Activated T-helper 1 cell treated with anti-CD3 and anti-CD28 coated beads, Interleukin-12 subunit alpha, Interleukin-12 subunit beta, Interleukin-2, Interleukin-4 antibody, amounts not matched to agents 30 ng/mL and 10 ng/mL and 1 ng/mL, durations not matched to agents 14 hours and 24 hours and 36 hours (primary cell): ENCODE results near the gene PRPF31. TPM values are rescaled to one million over a fixed set of nuclear protein-coding genes. Genes with fewer than 3 reads are reported as not detected.
A peak's percentile ranks its signal among the peaks of the same experiment; 100 is the strongest.
"Not testable (repeated sequence)": the region's sequence is repeated elsewhere in the genome, so short reads cannot be mapped to it uniquely, and the experiment has no call there.

Experiments
- DNase-seq: peaks from one replicate; pipeline ENCODE4 v3.0.0; 2021; ENCODE audit warnings: low spot score
- H3K27ac Mint-ChIP-seq: one replicate; pipeline ENCODE4 v1.8.0; 2021; ENCODE audit warnings: mild to moderate bottlenecking, mixed read lengths
- H3K27me3 Mint-ChIP-seq: one replicate; pipeline ENCODE4 v1.8.0; 2022; ENCODE audit warnings: mild to moderate bottlenecking, moderate library complexity, mixed read lengths; ENCODE audit not compliant: insufficient read depth
- H3K36me3 Mint-ChIP-seq: one replicate; pipeline ENCODE4 v1.8.0; 2021; ENCODE audit warnings: low read depth, mixed read lengths
- H3K4me1 Mint-ChIP-seq: one replicate; pipeline ENCODE4 v1.8.0; 2021; ENCODE audit warnings: low read depth, mixed read lengths
- H3K4me3 Mint-ChIP-seq: one replicate; pipeline ENCODE4 v1.8.0; 2021; ENCODE audit warnings: mild to moderate bottlenecking, moderate library complexity, mixed read lengths
- H3K9me3 Mint-ChIP-seq: one replicate; pipeline ENCODE4 v1.8.0; 2021; ENCODE audit warnings: mixed read lengths
- intact Hi-C: fragments of 100-400 bp; cut with micrococcal nuclease; formaldehyde crosslinking; loops from one replicate; pipeline ENCODE4 v1.15.1; 2024
- total RNA-seq: library from RNA; stranded (reverse); gene quantifications from 2 replicates; pipeline ENCODE4 v1.2.3, GENCODE V29; 2022

Gene PRPF31, protein sequence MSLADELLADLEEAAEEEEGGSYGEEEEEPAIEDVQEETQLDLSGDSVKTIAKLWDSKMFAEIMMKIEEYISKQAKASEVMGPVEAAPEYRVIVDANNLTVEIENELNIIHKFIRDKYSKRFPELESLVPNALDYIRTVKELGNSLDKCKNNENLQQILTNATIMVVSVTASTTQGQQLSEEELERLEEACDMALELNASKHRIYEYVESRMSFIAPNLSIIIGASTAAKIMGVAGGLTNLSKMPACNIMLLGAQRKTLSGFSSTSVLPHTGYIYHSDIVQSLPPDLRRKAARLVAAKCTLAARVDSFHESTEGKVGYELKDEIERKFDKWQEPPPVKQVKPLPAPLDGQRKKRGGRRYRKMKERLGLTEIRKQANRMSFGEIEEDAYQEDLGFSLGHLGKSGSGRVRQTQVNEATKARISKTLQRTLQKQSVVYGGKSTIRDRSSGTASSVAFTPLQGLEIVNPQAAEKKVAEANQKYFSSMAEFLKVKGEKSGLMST
- total RNA-seq, result 110 and 118 TPM in 2 replicates

DNA sequence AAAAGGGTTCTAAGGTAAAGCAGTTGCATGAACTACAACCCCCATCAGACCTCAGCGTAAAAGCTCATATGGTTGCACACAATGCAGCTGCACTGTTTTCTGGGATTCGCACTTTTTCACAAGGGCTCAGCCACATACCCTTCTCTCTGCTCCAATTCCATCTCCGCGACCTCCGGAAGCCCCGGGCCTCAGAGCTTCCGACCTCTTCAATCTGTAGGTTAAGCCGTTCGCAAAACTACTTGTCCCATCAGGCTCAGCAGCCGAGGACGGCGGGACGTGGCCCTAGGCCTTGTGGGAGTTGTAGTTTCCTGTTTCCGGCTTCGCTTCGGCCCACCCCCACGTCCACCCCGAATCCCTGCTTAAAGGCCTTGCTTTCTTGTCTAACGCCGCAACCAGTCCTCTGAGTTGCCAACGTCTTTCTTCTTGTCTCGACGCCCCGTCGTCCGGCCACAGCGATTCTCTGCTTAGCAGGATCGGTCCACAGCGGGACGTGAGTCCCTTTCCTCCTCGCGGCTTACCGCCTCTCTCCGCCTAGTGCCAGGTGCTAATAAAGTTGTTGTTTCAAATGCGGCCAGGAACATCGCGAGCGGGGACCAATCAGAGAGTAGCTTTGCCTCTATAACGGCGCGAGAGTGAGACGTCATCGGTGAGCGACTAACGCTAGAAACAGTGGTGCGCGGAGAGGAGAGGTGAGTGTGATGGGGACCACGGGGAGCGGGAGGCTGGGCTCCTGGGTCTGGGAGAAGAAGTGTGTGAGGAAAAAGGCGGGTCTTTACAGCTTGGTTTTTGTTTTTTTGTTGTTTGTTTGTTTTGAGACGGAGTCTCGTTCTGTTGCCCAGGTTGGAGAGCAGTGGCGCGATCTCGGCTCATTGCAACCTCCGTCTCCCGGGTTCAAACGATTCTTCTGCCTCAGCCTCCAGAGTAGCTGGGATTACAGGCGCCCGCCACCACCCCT lies at the start of gene PRPF31, which contains the start of gene TFPT:
Gene PRPF31, plus strand, starts transcription at position 646 of the 955 bp plus-strand sequence. CDS start 2,525 bp downstream, outside the sequence.
Gene TFPT, minus strand, starts transcription at position 549 of the 955 bp plus-strand sequence. Its CDS starts 388 bp downstream, at position 161.
- peak within 1 kb of the TSS; percentile 94 for H3K4me3 Mint-ChIP-seq
- intact Hi-C loops, result loop anchor here (1.0 kb wide), 7 partner anchors 13 to 334 kb away; partner anchors contain the start of genes CNOT3, LENG1, LENG8 and NDUFA3
- H3K36me3 Mint-ChIP-seq, result peaks cover 18% of the 10 kb centered on the region
- peak; percentile 93 for DNase-seq
- peak within 1 kb of the TSS; percentile 91 for H3K27ac Mint-ChIP-seq
- H3K4me1 Mint-ChIP-seq, result peaks cover 32% of the 10 kb centered on the region
- H3K9me3 Mint-ChIP-seq, result no peaks in the 10 kb centered on the region
- no peaks in the 10 kb centered on the region for H3K27me3 Mint-ChIP-seq

DNA sequence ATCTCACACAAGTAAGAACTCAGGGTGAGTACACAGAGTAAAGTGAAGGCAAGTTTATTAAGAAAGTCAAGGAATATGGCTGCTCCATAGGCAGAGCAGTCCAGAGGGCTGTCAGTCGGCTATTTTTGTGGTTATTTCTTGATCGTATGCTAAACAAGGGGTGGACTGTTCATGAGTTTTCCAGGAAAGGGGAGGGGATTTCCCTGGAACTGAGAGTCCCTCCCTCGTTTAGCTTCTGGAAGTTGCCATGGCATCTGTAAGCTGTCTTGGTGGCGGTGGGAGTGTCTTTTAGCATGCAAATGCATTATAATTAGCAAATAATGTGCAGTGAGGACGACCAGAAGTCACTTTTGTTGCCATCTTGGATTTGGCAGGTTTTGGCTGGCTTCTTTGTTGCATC lies 46.1 kb upstream of the PRPF31 start:
- Mint-ChIP-seq H3K36me3 (no peaks in the 10 kb centered on the region), H3K9me3 (no peaks in the 10 kb centered on the region)
- intact Hi-C loops, result no loop called here

DNA sequence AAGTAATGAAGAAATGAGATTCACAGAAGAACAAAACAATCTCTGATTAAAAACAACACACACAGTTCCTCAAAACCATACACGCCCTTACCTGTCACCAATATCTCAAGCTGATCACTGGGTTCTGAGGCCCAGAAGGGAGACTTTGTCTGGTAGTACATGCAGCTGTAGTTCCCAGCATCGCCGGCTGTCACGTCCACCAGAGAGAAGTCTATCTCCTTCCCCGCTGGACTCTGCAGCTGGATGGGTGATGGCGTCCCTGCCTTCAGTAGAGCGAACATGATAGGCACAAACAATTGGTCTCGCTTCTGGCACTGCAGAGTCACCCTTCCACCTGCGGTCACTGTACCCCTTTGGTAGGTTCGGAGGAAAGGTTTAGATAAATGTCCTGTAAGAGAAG lies 41.7 kb upstream of the PRPF31 start:
- H3K9me3 Mint-ChIP-seq, result no peaks in the 10 kb centered on the region
- no peak for DNase-seq
- no peaks in the 10 kb centered on the region for H3K36me3 Mint-ChIP-seq
- no peak overlapping the region for H3K4me3 Mint-ChIP-seq
- H3K4me1 Mint-ChIP-seq, result no peaks in the 10 kb centered on the region
- H3K27ac Mint-ChIP-seq, result no peak overlapping the region
- intact Hi-C loops, result no loop called here
- H3K27me3 Mint-ChIP-seq, result no peaks in the 10 kb centered on the region

More for the DNA sequence above, 46.1 kb upstream of the PRPF31 start:
- Mint-ChIP-seq H3K4me1 (no peaks in the 10 kb centered on the region), H3K27ac (no peak overlapping the region), H3K4me3 (no peak overlapping the region), H3K27me3 (no peaks in the 10 kb centered on the region)
- no peak for DNase-seq

DNA sequence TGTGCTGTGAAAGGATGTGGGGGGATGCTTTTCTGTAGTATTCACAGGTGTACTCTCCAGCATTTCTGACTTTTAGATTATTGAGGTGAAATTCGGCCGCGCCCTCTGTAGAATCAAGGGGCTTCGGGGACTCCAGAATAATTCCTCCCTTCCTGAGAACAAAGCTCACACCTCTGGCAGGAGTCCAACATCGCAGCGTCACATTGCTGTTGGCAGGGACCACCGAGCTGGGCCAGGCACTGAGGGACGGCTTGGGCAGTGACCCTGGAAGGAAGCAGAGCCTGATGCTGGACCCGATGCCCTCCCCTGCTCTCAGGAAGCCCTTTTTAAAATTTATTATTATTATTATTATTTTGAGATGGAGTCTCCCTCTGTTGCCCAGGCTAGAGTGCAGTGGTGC lies 40.7 kb upstream of the PRPF31 start:
- no peak for DNase-seq
- Mint-ChIP-seq H3K36me3 (no peaks in the 10 kb centered on the region), H3K9me3 (no peaks in the 10 kb centered on the region), H3K27me3 (no peaks in the 10 kb centered on the region), H3K27ac (no peak overlapping the region), H3K4me3 (no peak overlapping the region), H3K4me1 (no peaks in the 10 kb centered on the region)
- intact Hi-C loops, result no loop called here

DNA sequence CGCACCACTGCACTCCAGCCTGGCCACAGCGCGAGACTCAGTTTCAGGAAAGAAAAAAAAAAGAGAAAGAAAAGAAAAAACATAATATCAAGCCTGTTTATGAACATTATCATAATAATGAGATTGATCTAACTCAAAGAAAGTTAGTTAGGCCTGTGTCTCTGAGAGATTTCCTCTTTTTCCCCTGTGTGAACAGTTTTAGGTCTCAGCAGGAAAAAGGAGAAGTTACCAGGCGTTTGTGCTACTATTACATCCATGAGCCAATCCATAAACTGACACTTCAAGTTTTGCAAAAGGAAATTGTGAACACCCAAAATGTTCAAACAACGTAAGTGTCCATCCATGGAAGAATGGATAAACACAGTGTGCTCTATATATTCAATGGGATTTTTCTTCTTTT lies 38.2 kb upstream of the PRPF31 start:
- Mint-ChIP-seq H3K27ac (no peak overlapping the region), H3K4me1 (no peaks in the 10 kb centered on the region), H3K36me3 (no peaks in the 10 kb centered on the region), H3K9me3 (peaks cover 4% of the 10 kb centered on the region), H3K4me3 (no peak overlapping the region), H3K27me3 (no peaks in the 10 kb centered on the region)
- DNase-seq, result no peak
- intact Hi-C loops, result no loop called here

DNA sequence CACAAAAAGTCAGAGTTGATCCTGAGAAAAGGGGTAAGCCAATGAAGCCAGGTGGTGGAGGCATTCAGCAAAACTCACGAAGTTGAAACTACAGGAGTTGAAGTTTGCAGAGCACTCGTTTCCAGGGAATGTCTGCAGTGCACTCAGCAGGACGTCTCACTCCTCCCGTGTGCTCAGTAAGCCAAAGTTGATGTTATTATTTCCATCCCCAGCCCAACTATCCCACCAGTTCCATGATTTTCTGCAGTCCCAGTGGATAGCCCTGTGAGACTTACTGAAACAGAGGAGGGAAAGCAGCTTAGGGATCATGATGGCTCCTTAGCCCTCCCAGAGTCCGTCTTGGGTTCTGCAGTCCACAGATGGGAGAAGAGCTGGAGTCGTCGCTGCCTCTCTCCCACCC lies 34.5 kb upstream of the PRPF31 start, which contains the start of gene TARM1:
Gene TARM1, minus strand, starts transcription at position 334 of the 400 bp plus-strand sequence. Its CDS starts 25 bp downstream, at position 309.
- DNase-seq, result no peak
- no peaks in the 10 kb centered on the region for H3K36me3 Mint-ChIP-seq
- H3K9me3 Mint-ChIP-seq, result peaks cover 9% of the 10 kb centered on the region
- H3K4me3 Mint-ChIP-seq, result no peak within 1 kb of the TSS
- H3K4me1 Mint-ChIP-seq, result no peaks in the 10 kb centered on the region
- intact Hi-C loops, result no loop called here
- no peak within 1 kb of the TSS for H3K27ac Mint-ChIP-seq
- no peaks in the 10 kb centered on the region for H3K27me3 Mint-ChIP-seq

DNA sequence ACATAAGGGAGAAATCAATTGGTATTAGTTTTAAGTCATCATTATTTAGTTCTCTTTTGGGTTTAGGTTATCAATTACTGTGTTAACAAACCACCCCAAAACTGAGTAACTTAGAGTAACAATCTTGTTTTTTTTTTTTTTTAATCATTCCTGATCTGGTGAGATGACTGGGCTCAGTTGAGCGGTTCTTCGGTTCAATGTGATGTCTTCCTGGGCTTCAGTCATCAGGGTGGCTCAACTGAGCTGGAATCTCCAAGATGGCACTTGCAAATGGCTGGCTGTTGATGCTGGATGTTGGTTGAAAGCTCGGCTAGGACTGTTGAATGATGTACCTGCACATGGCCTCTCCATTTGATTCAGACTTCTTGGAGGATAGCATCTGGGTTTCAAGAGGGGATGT lies 31.1 kb upstream of the PRPF31 start:
- Mint-ChIP-seq H3K4me3 (no peak overlapping the region), H3K27ac (peak overlapping the region; percentile 18), H3K36me3 (no peaks in the 10 kb centered on the region), H3K27me3 (peaks cover 2% of the 10 kb centered on the region), H3K9me3 (peaks cover 9% of the 10 kb centered on the region), H3K4me1 (no peaks in the 10 kb centered on the region)
- no peak for DNase-seq
- intact Hi-C loops, result no loop called here

DNA sequence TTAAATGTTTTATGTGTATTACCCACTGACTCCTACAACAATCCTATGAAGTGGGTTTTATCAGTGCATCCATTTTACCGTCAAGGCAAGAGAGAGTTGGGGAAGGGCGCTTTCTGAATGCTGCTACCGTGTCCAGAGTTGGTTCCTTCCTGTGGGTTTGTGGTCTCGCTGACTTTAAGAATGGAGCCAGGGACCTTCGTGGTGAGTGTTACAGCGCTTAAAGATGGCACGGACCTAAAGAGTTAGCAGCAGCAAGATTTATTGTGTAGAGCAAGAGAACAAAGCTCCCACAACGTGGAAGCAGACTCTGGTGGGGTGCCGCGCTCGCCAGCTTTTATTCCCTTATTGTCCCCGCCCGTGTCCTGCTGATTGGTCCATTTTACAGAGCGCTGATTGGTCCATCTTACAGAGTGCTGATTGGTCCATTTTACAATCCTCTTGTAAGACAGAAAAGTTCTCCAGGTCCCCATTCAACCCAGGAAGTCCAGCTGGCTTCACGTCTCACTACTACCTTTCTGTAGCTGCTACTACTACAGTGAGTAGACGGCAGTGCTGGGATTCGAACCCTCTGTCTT lies 21.0 kb upstream of the PRPF31 start:
- Mint-ChIP-seq H3K9me3 (no peaks in the 10 kb centered on the region), H3K4me1 (peaks cover 7% of the 10 kb centered on the region), H3K36me3 (peaks cover 2% of the 10 kb centered on the region), H3K27ac (no peak overlapping the region), H3K4me3 (no peak overlapping the region), H3K27me3 (peaks cover 2% of the 10 kb centered on the region)
- intact Hi-C loops, result no loop called here
- no peak for DNase-seq

DNA sequence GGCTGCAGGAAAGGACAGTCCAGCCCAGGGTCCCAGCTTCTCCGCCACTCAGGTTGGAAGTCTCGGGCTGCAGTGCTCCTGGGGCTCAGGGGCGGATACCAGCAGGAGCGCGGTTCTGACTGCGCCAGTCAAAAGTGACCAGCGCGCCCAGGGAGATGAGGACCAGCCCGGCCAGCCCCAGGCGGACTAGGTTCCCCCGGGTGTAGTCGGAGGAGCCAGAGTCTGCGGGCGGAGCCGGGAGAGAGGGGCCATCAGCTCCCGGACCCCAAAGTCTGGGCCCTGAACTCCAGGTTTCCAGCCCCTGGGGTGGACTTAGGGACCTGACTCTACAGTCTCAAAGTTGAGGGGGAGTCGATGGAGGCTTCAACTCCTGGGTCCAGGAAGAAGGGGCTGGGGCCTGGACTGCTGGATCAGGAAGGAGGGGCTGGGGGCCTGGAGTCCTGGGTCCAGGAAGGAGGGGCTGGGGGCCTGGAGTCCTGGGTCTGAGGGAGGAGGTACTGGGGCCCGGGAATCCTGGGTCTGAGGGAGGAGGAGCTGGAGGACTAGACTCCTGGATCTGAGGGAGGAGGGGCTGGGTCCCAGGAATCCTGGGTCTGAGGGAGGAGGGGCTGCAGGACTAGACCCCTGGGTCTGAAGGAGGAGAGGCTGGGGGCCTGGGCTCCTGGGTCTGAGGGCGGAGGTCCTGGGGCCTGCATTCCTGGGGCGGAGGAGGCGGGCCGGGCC lies 20.3 kb upstream of the PRPF31 start:
- peaks cover 7% of the 10 kb centered on the region for H3K4me1 Mint-ChIP-seq
- no peak for DNase-seq
- peaks cover 2% of the 10 kb centered on the region for H3K36me3 Mint-ChIP-seq

DNA sequence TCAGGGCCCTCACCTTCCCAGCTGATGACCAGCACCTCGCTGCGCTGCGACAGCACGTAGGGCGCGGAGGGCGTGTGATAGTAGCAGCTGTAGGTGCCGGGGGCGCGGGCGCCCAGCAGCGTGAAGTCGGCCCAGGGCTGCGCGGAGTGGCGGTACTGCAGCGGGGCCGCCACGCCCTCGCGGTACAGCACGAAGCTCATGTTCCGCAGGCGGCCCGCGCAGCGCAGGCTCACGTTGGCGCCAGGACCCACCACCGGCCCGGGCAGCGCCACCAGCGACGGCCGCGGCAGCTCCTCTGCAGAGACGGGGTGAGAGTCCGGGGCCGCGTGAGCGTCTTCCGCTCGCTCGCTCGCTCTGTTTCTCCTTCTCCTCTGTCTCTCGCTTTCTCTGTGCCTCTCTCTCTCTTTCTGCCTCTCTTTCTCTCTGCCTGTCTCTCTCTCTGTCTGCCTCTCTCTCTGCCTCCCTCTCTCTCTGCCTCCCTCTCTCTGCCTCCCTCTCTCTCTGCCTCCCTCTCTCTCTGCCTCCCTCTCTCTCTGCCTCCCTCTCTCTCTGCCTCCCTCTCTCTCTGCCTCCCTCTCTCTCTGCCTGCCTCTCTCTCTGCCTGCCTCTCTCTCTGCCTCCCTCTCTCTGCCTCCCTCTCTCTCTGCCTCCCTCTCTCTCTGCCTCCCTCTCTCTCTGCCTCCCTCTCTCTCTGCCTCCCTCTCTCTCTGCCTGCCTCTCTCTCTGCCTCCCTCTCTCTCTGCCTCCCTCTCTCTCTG lies 19.5 kb upstream of the PRPF31 start:
- H3K27me3 Mint-ChIP-seq, H3K36me3 Mint-ChIP-seq, intact Hi-C loops, DNase-seq, H3K9me3 Mint-ChIP-seq, H3K4me1 Mint-ChIP-seq: not testable (repeated sequence)
- Mint-ChIP-seq H3K4me3 (peak overlapping the region; percentile 54), H3K27ac (peak overlapping the region; percentile 52)

More for the DNA sequence above, 20.3 kb upstream of the PRPF31 start:
- peaks cover 2% of the 10 kb centered on the region for H3K27me3 Mint-ChIP-seq
- H3K27ac Mint-ChIP-seq, result no peak overlapping the region
- no peak overlapping the region for H3K4me3 Mint-ChIP-seq
- no peaks in the 10 kb centered on the region for H3K9me3 Mint-ChIP-seq
- intact Hi-C loops, result no loop called here

DNA sequence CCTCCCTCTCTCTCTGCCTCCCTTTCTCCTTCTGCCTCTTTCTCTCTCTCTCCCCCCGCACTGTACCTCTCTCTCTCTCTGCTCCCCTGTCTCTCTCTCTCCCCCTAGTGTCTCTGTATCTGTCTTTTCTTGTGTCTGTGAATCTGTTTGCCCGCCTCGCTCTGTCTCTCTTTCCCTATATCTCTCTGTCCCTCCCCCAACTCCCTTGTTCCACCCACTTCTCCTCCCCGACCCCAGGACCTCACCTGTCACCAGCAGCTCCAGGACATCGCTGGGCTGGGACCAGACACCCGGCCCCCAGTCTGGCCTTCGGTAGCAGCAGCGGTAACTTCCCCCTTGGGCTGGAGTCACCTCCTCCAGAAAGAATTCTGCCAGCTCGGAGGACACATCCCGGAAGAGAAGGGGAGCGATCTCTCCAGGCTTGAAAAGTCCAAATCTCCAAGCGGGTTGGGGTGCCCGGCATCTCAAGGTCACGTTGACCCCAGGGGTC lies 18.9 kb upstream of the PRPF31 start:
- H3K36me3 Mint-ChIP-seq, result peaks cover 2% of the 10 kb centered on the region
- H3K9me3 Mint-ChIP-seq, result no peaks in the 10 kb centered on the region
- intact Hi-C loops, result no loop called here
- H3K4me1 Mint-ChIP-seq, result peaks cover 12% of the 10 kb centered on the region
- no peak for DNase-seq
- H3K27me3 Mint-ChIP-seq, result peaks cover 2% of the 10 kb centered on the region
- peak overlapping the region; percentile 52 for H3K27ac Mint-ChIP-seq
- peak overlapping the region; percentile 50 for H3K4me3 Mint-ChIP-seq
